HEK293 (cell line): Measurements from ENCODE around the gene VEZF1.

Experiments
- CTCF ChIA-PET: fragments of 350-600 bp; formaldehyde crosslinking; extraction: SDS; loops from one replicate; lab custom pipeline; 2021; ENCODE audit warnings: antibody characterized with exemption; lab: Yijun Ruan, JAX
- POLR2A ChIA-PET: fragments of 300-600 bp; formaldehyde crosslinking; extraction: SDS; loops from one replicate; lab custom pipeline; 2020; ENCODE audit warnings: antibody characterized with exemption, inconsistent platforms; lab: Yijun Ruan, JAX
- H3K27ac ChIP-seq: fragments of 200-500 bp; sonication (Bioruptor generic); 2 replicates; pipeline ENCODE4 v1.5.1; 2014; ENCODE audit warnings: low read depth, low read length, control low read depth, inconsistent platforms; ENCODE audit errors: extremely low read depth
- H3K36me3 ChIP-seq, 2 experiments: fragments of 200-500 bp in 1 of 2; sonication (Bioruptor generic) in 1 of 2; 1 replicate in 1 of 2; 2 replicates in 1 of 2; pipeline ENCODE4 v1.5.1; 2014 to 2017; ENCODE audit warnings: inconsistent platforms in 2 of 2, low read length in 2 of 2; ENCODE audit not compliant: control insufficient read depth in 2 of 2, insufficient read depth in 1 of 2
- H3K4me1 ChIP-seq: fragments of 200-500 bp; sonication (Bioruptor generic); 2 replicates; pipeline ENCODE4 v1.5.1; 2014; ENCODE audit warnings: mild to moderate bottlenecking, low read length, inconsistent platforms; ENCODE audit not compliant: control insufficient read depth, insufficient read depth
- H3K4me3 ChIP-seq: 2 replicates; pipeline ENCODE4 v1.5.1; 2011; ENCODE audit warnings: low read depth, mild to moderate bottlenecking, control low read depth, low read length, moderate library complexity
- H3K9me3 ChIP-seq: fragments of 200-500 bp; sonication (Bioruptor generic); 2 replicates; pipeline ENCODE4 v1.5.1; 2014; ENCODE audit warnings: low read depth, low read length, inconsistent platforms; ENCODE audit not compliant: control insufficient read depth, insufficient read depth
- GLIS1 ChIP-seq: fragments of 450-650 bp; formaldehyde crosslinking; IDR thresholded peaks from 2 replicates; pipeline ENCODE4 v1.5.1; 2016; ENCODE audit warnings: missing biosample characterization, missing genetic modification characterization
- HOXA7 ChIP-seq: sonication (generic); formaldehyde crosslinking; IDR thresholded peaks from 2 replicates; pipeline ENCODE4 v1.8.1; 2022; ENCODE audit warnings: missing genetic modification reagents, borderline replicate concordance
- IKZF3 ChIP-seq: fragments of 450-650 bp; IDR thresholded peaks from 2 replicates; pipeline ENCODE4 v1.5.0; 2018; ENCODE audit warnings: missing biosample characterization, mild to moderate bottlenecking, missing genetic modification characterization, moderate library complexity
- MYNN ChIP-seq: fragments of 450-650 bp; formaldehyde crosslinking; IDR thresholded peaks from 2 replicates; pipeline ENCODE4 v1.5.1; 2016; ENCODE audit warnings: missing biosample characterization, missing genetic modification characterization, borderline replicate concordance
- MZF1 ChIP-seq: fragments of 450-650 bp; formaldehyde crosslinking; IDR thresholded peaks from 2 replicates; pipeline ENCODE4 v1.5.1; 2017; ENCODE audit warnings: missing biosample characterization, missing genetic modification characterization, borderline replicate concordance
- RBAK ChIP-seq: fragments of 450-650 bp; formaldehyde crosslinking; IDR thresholded peaks from 2 replicates; pipeline ENCODE4 v1.5.1; 2016; ENCODE audit warnings: missing biosample characterization, missing genetic modification characterization
- SCRT1 ChIP-seq: fragments of 450-650 bp; formaldehyde crosslinking; IDR thresholded peaks from 2 replicates; pipeline ENCODE4 v1.5.1; 2016; ENCODE audit warnings: missing biosample characterization, missing genetic modification characterization, borderline replicate concordance
- SP3 ChIP-seq: fragments of 450-650 bp; formaldehyde crosslinking; IDR thresholded peaks from 2 replicates; pipeline ENCODE4 v1.5.1; 2016; ENCODE audit warnings: missing biosample characterization, missing genetic modification characterization
- SP7 ChIP-seq: fragments of 450-650 bp; formaldehyde crosslinking; IDR thresholded peaks from 2 replicates; pipeline ENCODE4 v1.5.1; 2016; ENCODE audit warnings: missing biosample characterization, missing genetic modification characterization
- ZEB2 ChIP-seq: fragments of 450-650 bp; formaldehyde crosslinking; IDR thresholded peaks from 2 replicates; pipeline ENCODE4 v1.5.1; 2016; ENCODE audit warnings: missing biosample characterization, missing genetic modification characterization
- ZNF114 ChIP-seq: fragments of 450-650 bp; formaldehyde crosslinking; IDR thresholded peaks from 2 replicates; pipeline ENCODE4 v1.5.0; 2017; ENCODE audit warnings: missing biosample characterization, missing genetic modification characterization
- ZNF132 ChIP-seq: fragments of 450-650 bp; formaldehyde crosslinking; IDR thresholded peaks from 2 replicates; pipeline ENCODE4 v1.5.1; 2017; ENCODE audit warnings: missing biosample characterization, missing genetic modification characterization, borderline replicate concordance
- ZNF140 ChIP-seq: fragments of 450-650 bp; formaldehyde crosslinking; IDR thresholded peaks from 2 replicates; pipeline ENCODE4 v1.5.1; 2016; ENCODE audit warnings: missing biosample characterization, missing genetic modification characterization
- ZNF214 ChIP-seq: fragments of 450-650 bp; formaldehyde crosslinking; IDR thresholded peaks from 2 replicates; pipeline ENCODE4 v1.5.1; 2017; ENCODE audit warnings: missing biosample characterization, mild to moderate bottlenecking, missing genetic modification characterization, borderline replicate concordance
- ZNF248 ChIP-seq: fragments of 450-650 bp; formaldehyde crosslinking; IDR thresholded peaks from 2 replicates; pipeline ENCODE4 v1.5.1; 2017; ENCODE audit warnings: missing biosample characterization, missing genetic modification characterization
- ZNF391 ChIP-seq: fragments of 450-650 bp; formaldehyde crosslinking; IDR thresholded peaks from 2 replicates; pipeline ENCODE4 v1.5.1; 2016; ENCODE audit warnings: low read depth, missing biosample characterization, missing genetic modification characterization, borderline replicate concordance
- ZNF514 ChIP-seq: fragments of 450-650 bp; formaldehyde crosslinking; IDR thresholded peaks from 2 replicates; pipeline ENCODE4 v1.5.1; 2016; ENCODE audit warnings: missing biosample characterization, missing genetic modification characterization
- ZNF544 ChIP-seq: fragments of 450-650 bp; formaldehyde crosslinking; IDR thresholded peaks from 2 replicates; pipeline ENCODE4 v1.5.0; 2017; ENCODE audit warnings: missing biosample characterization, missing genetic modification characterization
- ZNF585B ChIP-seq: fragments of 450-650 bp; formaldehyde crosslinking; IDR thresholded peaks from 2 replicates; pipeline ENCODE4 v1.5.1; 2016; ENCODE audit warnings: missing biosample characterization, missing genetic modification characterization
- ZNF623 ChIP-seq: fragments of 450-650 bp; formaldehyde crosslinking; IDR thresholded peaks from 2 replicates; pipeline ENCODE4 v1.5.1; 2016; ENCODE audit warnings: missing biosample characterization, missing genetic modification characterization
- ZNF660 ChIP-seq: fragments of 450-650 bp; IDR thresholded peaks from 2 replicates; pipeline ENCODE4 v1.5.1; 2018; ENCODE audit warnings: missing biosample characterization, mild to moderate bottlenecking, missing genetic modification characterization
- ZNF707 ChIP-seq: fragments of 450-650 bp; formaldehyde crosslinking; IDR thresholded peaks from 2 replicates; pipeline ENCODE4 v1.5.1; 2016; ENCODE audit warnings: missing biosample characterization, missing genetic modification characterization
- ZNF747 ChIP-seq: fragments of 450-650 bp; formaldehyde crosslinking; IDR thresholded peaks from 2 replicates; pipeline ENCODE4 v1.5.1; 2016; ENCODE audit warnings: missing biosample characterization, missing genetic modification characterization
- ZNF76 ChIP-seq: fragments of 450-650 bp; formaldehyde crosslinking; IDR thresholded peaks from 2 replicates; pipeline ENCODE4; 2016; ENCODE audit warnings: low read depth, missing biosample characterization, missing genetic modification characterization, borderline replicate concordance
- ZNF785 ChIP-seq: fragments of 450-650 bp; formaldehyde crosslinking; IDR thresholded peaks from 2 replicates; pipeline ENCODE4 v1.5.1; 2016; ENCODE audit warnings: missing biosample characterization, missing genetic modification characterization
- ZNF791 ChIP-seq: fragments of 450-650 bp; formaldehyde crosslinking; IDR thresholded peaks from 2 replicates; pipeline ENCODE4 v1.5.1; 2016; ENCODE audit warnings: missing biosample characterization, missing genetic modification characterization
- ZNF837 ChIP-seq: fragments of 450-650 bp; formaldehyde crosslinking; IDR thresholded peaks from 2 replicates; pipeline ENCODE4 v1.5.1; 2016; ENCODE audit warnings: missing biosample characterization, missing genetic modification characterization
- ZSCAN23 ChIP-seq: fragments of 450-650 bp; formaldehyde crosslinking; IDR thresholded peaks from 2 replicates; pipeline ENCODE4 v1.5.1; 2016; ENCODE audit warnings: missing biosample characterization, missing genetic modification characterization
- TF ChIP-seq, protein P1 (sequence below): fragments of 450-650 bp; formaldehyde crosslinking; IDR thresholded peaks from 2 replicates; pipeline ENCODE4 v1.5.1; 2016; ENCODE audit warnings: missing biosample characterization, missing genetic modification characterization
- TF ChIP-seq, protein P2 (sequence below): fragments of 450-650 bp; formaldehyde crosslinking; IDR thresholded peaks from 2 replicates; pipeline ENCODE4 v1.5.1; 2016; ENCODE audit warnings: missing biosample characterization, missing genetic modification characterization
- TF ChIP-seq, protein P3 (sequence below): fragments of 450-650 bp; formaldehyde crosslinking; IDR thresholded peaks from 2 replicates; pipeline ENCODE4 v1.5.1; 2016; ENCODE audit warnings: missing biosample characterization, missing genetic modification characterization
- TF ChIP-seq, protein P4 (sequence below): fragments of 450-650 bp; formaldehyde crosslinking; IDR thresholded peaks from 2 replicates; pipeline ENCODE4 v1.5.1; 2016; ENCODE audit warnings: missing biosample characterization, missing genetic modification characterization

The VEZF1 gene

DNA sequence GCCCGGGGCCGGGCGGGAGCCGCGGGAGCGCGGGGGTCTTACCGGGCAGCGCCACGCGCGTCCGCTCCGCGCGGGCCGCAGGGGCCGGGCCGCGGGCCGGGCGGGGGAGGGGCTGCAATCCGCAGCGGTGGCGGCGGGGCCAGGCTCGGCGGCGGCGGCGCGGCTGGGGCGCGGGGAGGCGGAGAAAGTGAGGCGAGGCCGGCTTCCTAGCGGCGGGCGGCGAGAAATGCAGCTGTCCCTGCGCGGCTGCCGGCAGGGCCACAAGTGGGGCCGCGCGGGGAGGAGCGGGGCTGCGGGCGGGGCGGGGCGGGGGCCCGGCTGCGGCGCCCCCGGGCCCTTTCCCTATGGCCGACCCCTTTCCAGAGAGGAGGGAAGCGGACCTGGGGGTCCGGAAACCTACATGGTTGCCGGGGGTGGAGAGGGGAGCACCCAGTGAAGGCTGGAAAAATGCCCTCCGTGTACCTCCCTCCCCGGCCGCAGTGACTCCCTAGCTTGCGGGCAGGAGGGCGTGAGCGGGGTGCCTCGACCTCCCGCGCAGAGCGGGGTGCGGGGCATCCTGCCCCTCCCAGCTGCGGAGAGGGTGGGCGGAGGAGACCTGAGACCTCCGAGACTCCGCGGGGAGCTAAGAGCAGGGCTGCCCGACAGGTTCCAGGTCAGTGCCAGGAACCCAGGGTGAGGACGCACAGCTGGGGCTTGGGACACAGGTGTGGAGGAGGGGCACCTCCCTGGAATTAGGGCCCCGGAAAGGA is 32.7 kb downstream of the VEZF1 start, which contains the start of gene CUEDC1:
Gene CUEDC1 (minus strand): TSS at position 230 of the 749 bp plus-strand sequence. CDS start 69,848 bp downstream, outside the sequence.
- peak within 1 kb of the TSS; percentile 52 for H3K4me3 ChIP-seq
- peaks cover 40% of the 10 kb centered on the region for H3K4me1 ChIP-seq
- ChIA-PET POLR2A (interaction anchor here (0.7 to 3.7 kb wide), 15 partner anchors 8 to 85 kb away, joined by 3 to 33 read pairs (median 6); partner anchors contain the start of gene SRSF1), CTCF (interaction anchor here (0.7 to 2.4 kb wide), 15 partner anchors 11 to 101 kb away, joined by 3 to 10 read pairs (median 5); no protein-coding TSS in a partner anchor)
- H3K27ac ChIP-seq = peak within 1 kb of the TSS; percentile 98
- H3K36me3 ChIP-seq = no peaks in the 10 kb centered on the region
- no peaks in the 10 kb centered on the region for H3K9me3 ChIP-seq
- no peak for TF ChIP-seq IKZF3
- no peak for TF ChIP-seq ZNF837 (tag by site-specific recombination)
- no peak for TF ChIP-seq ZNF660 (tag by site-specific recombination)
- no peak for TF ChIP-seq ZSCAN23 (tag by site-specific recombination)
- TF ChIP-seq, protein P1, sequence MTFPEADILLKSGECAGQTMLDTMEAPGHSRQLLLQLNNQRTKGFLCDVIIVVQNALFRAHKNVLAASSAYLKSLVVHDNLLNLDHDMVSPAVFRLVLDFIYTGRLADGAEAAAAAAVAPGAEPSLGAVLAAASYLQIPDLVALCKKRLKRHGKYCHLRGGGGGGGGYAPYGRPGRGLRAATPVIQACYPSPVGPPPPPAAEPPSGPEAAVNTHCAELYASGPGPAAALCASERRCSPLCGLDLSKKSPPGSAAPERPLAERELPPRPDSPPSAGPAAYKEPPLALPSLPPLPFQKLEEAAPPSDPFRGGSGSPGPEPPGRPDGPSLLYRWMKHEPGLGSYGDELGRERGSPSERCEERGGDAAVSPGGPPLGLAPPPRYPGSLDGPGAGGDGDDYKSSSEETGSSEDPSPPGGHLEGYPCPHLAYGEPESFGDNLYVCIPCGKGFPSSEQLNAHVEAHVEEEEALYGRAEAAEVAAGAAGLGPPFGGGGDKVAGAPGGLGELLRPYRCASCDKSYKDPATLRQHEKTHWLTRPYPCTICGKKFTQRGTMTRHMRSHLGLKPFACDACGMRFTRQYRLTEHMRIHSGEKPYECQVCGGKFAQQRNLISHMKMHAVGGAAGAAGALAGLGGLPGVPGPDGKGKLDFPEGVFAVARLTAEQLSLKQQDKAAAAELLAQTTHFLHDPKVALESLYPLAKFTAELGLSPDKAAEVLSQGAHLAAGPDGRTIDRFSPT (tag by site-specific recombination) = peak; percentile 58; the same call in 1 of the 2 replicates
- no peak for TF ChIP-seq ZNF747 (tag by site-specific recombination)
- no peak for TF ChIP-seq ZNF132 (tag by site-specific recombination)
- TF ChIP-seq, protein P2, sequence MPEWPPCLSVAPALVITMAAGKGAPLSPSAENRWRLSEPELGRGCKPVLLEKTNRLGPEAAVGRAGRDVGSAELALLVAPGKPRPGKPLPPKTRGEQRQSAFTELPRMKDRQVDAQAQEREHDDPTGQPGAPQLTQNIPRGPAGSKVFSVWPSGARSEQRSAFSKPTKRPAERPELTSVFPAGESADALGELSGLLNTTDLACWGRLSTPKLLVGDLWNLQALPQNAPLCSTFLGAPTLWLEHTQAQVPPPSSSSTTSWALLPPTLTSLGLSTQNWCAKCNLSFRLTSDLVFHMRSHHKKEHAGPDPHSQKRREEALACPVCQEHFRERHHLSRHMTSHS (tag by site-specific recombination) = no peak
- no peak; the same call in 1 of the 2 replicates for TF ChIP-seq SP7 (tag by site-specific recombination)
- no peak for TF ChIP-seq ZNF248 (tag by site-specific recombination)
- TF ChIP-seq ZNF544 (tag by site-specific recombination) = no peak
- TF ChIP-seq MYNN (tag by site-specific recombination) = no peak
- TF ChIP-seq ZNF391 (tag by site-specific recombination) = no peak
- no peak for TF ChIP-seq RBAK (tag by site-specific recombination)
- TF ChIP-seq ZNF514 (tag by site-specific recombination) = no peak
- TF ChIP-seq ZNF214 (tag by site-specific recombination) = no peak
- TF ChIP-seq, protein P3, sequence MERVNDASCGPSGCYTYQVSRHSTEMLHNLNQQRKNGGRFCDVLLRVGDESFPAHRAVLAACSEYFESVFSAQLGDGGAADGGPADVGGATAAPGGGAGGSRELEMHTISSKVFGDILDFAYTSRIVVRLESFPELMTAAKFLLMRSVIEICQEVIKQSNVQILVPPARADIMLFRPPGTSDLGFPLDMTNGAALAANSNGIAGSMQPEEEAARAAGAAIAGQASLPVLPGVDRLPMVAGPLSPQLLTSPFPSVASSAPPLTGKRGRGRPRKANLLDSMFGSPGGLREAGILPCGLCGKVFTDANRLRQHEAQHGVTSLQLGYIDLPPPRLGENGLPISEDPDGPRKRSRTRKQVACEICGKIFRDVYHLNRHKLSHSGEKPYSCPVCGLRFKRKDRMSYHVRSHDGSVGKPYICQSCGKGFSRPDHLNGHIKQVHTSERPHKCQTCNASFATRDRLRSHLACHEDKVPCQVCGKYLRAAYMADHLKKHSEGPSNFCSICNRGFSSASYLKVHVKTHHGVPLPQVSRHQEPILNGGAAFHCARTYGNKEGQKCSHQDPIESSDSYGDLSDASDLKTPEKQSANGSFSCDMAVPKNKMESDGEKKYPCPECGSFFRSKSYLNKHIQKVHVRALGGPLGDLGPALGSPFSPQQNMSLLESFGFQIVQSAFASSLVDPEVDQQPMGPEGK (tag by site-specific recombination) = peak; percentile 76
- TF ChIP-seq ZNF707 (tag by site-specific recombination) = no peak
- TF ChIP-seq ZNF114 (tag by site-specific recombination) = no peak
- TF ChIP-seq ZNF585B (tag by site-specific recombination) = no peak
- TF ChIP-seq ZEB2 = 0 out of 2 replicates have a peak, but pooled peaks have one; percentile 51
- TF ChIP-seq ZNF623 (tag by site-specific recombination) = no peak
- peak; percentile 30; the same call in 1 of the 2 replicates for TF ChIP-seq SCRT1 (tag by site-specific recombination)
- TF ChIP-seq ZNF140 (tag by site-specific recombination) = no peak
- peak; percentile 87 for TF ChIP-seq GLIS1 (tag by site-specific recombination)
- TF ChIP-seq ZNF791 (tag by site-specific recombination) = no peak
- TF ChIP-seq MZF1 (tag by site-specific recombination) = no peak
- TF ChIP-seq HOXA7 (CRISPR knock-in tag) = no peak
- TF ChIP-seq, protein P4, sequence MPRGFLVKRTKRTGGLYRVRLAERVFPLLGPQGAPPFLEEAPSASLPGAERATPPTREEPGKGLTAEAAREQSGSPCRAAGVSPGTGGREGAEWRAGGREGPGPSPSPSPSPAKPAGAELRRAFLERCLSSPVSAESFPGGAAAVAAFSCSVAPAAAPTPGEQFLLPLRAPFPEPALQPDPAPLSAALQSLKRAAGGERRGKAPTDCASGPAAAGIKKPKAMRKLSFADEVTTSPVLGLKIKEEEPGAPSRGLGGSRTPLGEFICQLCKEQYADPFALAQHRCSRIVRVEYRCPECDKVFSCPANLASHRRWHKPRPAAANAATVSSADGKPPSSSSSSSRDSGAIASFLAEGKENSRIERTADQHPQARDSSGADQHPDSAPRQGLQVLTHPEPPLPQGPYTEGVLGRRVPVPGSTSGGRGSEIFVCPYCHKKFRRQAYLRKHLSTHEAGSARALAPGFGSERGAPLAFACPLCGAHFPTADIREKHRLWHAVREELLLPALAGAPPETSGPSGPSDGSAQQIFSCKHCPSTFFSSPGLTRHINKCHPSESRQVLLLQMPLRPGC (tag by site-specific recombination) = no peak
- no peak for TF ChIP-seq ZNF76 (tag by site-specific recombination)
- TF ChIP-seq SP3 (tag by site-specific recombination) = peak; percentile 25; the same call in 1 of the 2 replicates
- no peak for TF ChIP-seq ZNF785 (tag by site-specific recombination)
